Superior temporal gyrus (tissue), 1 donor: ENCODE results near the gene PAGE3.

Experiments used
- DNase-seq: peaks from one replicate; pipeline ENCODE4 v3.0.0-alpha.2; 2016; ENCODE audit errors: extremely low spot score

Gene PAGE3

DNA sequence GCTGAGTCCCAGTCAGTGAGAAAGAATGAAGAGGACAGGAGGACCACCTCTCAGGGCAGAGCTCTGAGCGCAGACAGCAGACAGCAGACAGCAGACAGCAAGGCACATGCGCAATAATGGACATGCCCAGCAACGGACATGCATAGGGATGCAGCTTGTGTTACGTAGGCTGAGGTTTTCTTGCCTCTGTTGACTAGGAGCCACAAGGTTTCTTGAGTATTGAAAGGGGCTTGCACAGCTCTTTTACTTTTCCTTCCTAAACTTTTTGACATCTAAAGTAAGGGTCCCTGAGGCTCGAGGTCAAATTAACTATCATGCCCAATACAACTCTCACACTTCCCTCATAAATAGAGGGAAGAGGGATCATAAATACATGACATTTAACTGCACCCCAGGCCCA lies at the start of gene PAGE3:
TSS of gene PAGE3 (minus strand) at position 101 of the 400 bp plus-strand sequence. CDS start 1,013 bp downstream, outside the sequence.
- no peak for DNase-seq

GRCh38 chrX:55312655-55313054 lies 47.9 kb upstream of the PAGE3 start:
- no peak for DNase-seq

DNA sequence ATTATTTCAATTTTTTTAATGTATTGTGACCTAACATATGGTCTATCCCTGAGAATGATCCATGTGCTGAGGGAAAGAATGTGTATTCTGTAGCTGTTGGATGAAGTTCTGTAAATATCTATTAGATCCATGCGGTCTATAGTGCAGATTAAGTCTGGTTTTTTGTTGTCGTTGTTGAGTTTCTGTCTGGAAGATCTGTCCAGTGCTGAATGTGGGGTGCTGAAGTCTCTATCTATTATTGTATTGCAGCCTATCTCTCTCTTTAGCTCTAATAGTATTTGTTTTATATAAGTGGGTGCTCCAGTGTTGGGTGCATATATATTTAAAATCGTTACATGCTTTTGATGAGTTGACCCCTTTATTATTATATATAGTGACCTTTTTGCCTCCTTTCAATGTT lies 26.2 kb upstream of the PAGE3 start:
- DNase-seq: no peak

DNA sequence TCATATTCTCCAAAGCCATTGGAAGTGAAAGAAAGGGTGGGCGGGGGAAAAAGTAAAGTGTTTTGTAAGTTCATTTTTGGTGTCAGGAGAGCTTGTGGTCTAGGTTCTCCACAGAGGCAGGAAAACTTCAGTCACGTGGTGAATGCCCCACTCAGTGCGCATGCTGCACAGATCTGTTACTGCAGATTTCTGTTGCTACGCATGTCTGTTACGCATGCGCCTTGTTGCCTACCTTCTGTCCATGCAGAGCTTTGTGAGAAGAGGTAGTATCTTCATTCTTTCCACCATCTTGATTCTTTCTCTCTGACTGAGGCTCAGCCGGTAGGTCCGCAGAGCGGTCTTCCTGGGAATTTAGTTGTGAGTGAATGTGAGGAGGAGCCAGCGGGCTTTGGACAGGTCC lies 15.1 kb upstream of the PAGE3 start:
- no peak for DNase-seq

- DNase-seq: no peak
Measured at GRCh38 chrX:55260806-55261205, 3.9 kb downstream of the PAGE3 start.

GRCh38 chrX:55253528-55253927 lies 11.2 kb downstream of the PAGE3 start:
- no peak for DNase-seq

GRCh38 chrX:55240788-55241340 lies 23.9 kb downstream of the PAGE3 start:
- DNase-seq: no peak

GRCh38 chrX:55220119-55220794 lies 44.5 kb downstream of the PAGE3 start, which contains the start of gene PAGE5:
Gene PAGE5 (plus strand): TSS chrX:55220346. CDS start chrX:55221383, 1,037 bp downstream.
- DNase-seq: no peak

DNA sequence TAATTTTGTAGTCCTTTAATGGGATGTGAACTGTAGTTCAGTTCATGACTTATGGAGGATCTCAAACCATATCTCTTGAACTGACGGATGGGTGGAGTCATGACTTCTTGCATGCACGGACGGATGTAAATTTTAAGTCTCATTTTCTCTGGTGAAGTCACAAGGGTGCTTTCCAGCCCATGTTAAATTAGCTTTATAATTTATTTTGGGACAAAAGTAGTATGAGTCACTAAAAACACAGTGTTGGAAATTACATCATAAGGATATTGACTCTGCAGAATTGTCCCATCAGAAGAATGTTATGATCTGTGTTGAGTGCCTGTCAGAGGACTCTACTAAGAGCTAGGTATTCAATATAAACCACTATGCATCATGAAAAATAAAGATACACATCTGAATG lies 51.3 kb downstream of the PAGE3 start:
- DNase-seq: no peak

DNA sequence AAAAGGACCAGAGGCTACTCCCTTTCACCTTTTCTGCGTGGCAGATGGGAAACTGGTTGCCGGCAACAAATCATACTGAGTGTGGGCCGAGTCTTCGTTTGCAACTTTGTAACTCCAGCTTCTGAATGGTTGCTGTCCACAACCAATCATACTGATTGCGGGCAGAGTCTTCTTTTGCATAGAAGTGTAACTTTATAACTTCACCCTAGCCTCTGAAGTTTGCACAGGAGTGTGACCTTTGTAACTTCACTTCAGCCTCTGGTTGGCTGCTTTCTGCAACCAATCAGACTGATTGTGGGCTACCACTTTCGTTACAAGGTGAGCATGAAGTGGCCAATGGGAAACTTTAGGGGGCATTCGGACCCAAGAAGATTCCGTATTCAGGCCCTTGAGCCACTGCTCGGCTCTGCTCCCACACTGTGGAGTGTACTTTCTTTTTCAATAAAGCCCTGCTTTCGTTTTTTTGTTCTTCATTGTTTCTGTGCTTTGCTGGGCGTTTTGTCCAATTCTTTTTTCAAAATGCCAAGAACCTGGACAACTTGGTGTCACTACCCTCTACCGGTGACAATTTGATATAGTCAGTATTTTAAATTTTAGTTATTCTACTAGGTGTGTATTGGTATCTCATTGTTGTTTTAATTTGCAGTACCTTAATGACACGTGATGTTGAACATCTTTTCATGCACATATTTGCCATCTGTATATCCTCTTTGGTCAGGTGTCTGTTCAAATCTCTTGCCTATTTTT lies 53.6 kb downstream of the PAGE3 start:
- DNase-seq: no peak
